H1 (cell line): ENCODE measurements around the gene GRAMD4. TPM values are rescaled to one million over a fixed set of nuclear protein-coding genes. Genes with fewer than 3 reads are reported as not detected.

Experiments
- CTCF ChIA-PET: fragments of 300-600 bp; sonication (Branson Sonifier 250); formaldehyde crosslinking; loops from one replicate; lab custom pipeline; 2021; ENCODE audit not compliant: partially characterized antibody; lab: Charles Lee
- POLR2A ChIA-PET: fragments of 300-600 bp; sonication (Branson Sonifier 250); formaldehyde crosslinking; loops from one replicate; lab custom pipeline; 2021; ENCODE audit warnings: inconsistent platforms; ENCODE audit not compliant: partially characterized antibody; lab: Charles Lee
- DNase-seq, 2 experiments: peaks; one replicate each; pipeline versions ENCODE4 v3.0.0 to v3.0.0-alpha.2; 2010 to 2022; ENCODE audit warnings: low spot score in 2 of 2, low read depth in 1 of 2, mixed read lengths in 1 of 2
- FAIRE-seq: peaks from 2 replicates; lab custom pipeline; 2011; peaks lifted over from hg19 to GRCh38; lab: Jason Lieb, UNC
- H2AFZ ChIP-seq: 2 replicates; pipeline ENCODE4 v1.8.1; 2012; ENCODE audit warnings: low read length, inconsistent platforms
- H2AK5ac ChIP-seq: 2 replicates; pipeline ENCODE4 v1.6.1; 2013; ENCODE audit warnings: low read depth, low read length
- H2BK120ac ChIP-seq: replicated peaks from 2 replicates; pipeline ENCODE3; 2013; ENCODE audit warnings: low read depth, low read length, inconsistent platforms
- H2BK12ac ChIP-seq: 2 replicates; pipeline ENCODE4 v1.6.1; 2013; ENCODE audit warnings: low read depth, low read length
- H2BK15ac ChIP-seq: 2 replicates; pipeline ENCODE4 v1.6.1; 2013; ENCODE audit warnings: low read length
- H2BK20ac ChIP-seq: 2 replicates; pipeline ENCODE4 v1.6.1; 2013; ENCODE audit warnings: low read length
- H2BK5ac ChIP-seq: 2 replicates; pipeline ENCODE4 v1.6.1; 2013; ENCODE audit warnings: low read depth, low read length
- H3K14ac ChIP-seq: 2 replicates; pipeline ENCODE4 v1.6.1; 2013; ENCODE audit warnings: inconsistent platforms; ENCODE audit not compliant: insufficient read length
- H3K18ac ChIP-seq: 2 replicates; pipeline ENCODE4 v1.6.1; 2013; ENCODE audit warnings: low read length; ENCODE audit errors: extremely low read depth
- H3K23ac ChIP-seq: 2 replicates; pipeline ENCODE4 v1.6.1; 2013; ENCODE audit warnings: inconsistent platforms; ENCODE audit not compliant: insufficient read length
- H3K23me2 ChIP-seq: 2 replicates; pipeline ENCODE4 v1.6.1; 2013; ENCODE audit warnings: low read depth, low read length
- H3K27ac ChIP-seq: 2 replicates; pipeline ENCODE4 v1.6.1; 2011; ENCODE audit warnings: low read depth, low read length, inconsistent platforms
- H3K27me3 ChIP-seq, 4 experiments: replicated peaks in 1 of 4; 1 replicate in 1 of 4; 2 replicates in 3 of 4; pipeline versions ENCODE4 v1.6.1 to v1.8.1; 2011 to 2013; ENCODE audit warnings: low read length in 3 of 4, mild to moderate bottlenecking in 3 of 4, inconsistent platforms in 2 of 4, mixed read lengths in 2 of 4, moderate library complexity in 1 of 4; ENCODE audit not compliant: control insufficient read depth in 3 of 4, insufficient read depth in 3 of 4; ENCODE audit errors: extremely low read depth in 1 of 4
- H3K36me3 ChIP-seq, 4 experiments: 2 replicates each; pipeline versions ENCODE4 v1.6.1 to v1.8.1; 2011 to 2013; ENCODE audit warnings: mild to moderate bottlenecking in 4 of 4, low read length in 3 of 4, moderate library complexity in 2 of 4, control low read depth in 1 of 4, inconsistent platforms in 1 of 4; ENCODE audit not compliant: insufficient read depth in 4 of 4, control insufficient read depth in 2 of 4
- H3K4ac ChIP-seq: replicated peaks from 2 replicates; pipeline ENCODE3; 2013; ENCODE audit warnings: low read length, low read depth, mixed read lengths, inconsistent platforms; ENCODE audit not compliant: insufficient read length
- H3K4me1 ChIP-seq, 4 experiments: replicated peaks in 1 of 4; 1 replicate in 1 of 4; 2 replicates in 3 of 4; pipeline versions ENCODE4 v1.6.1 to v1.8.1; 2011 to 2013; ENCODE audit warnings: low read length in 3 of 4, inconsistent platforms in 2 of 4, mixed read lengths in 1 of 4; ENCODE audit not compliant: insufficient read depth in 4 of 4, control insufficient read depth in 3 of 4
- H3K4me2 ChIP-seq, 2 experiments: 2 replicates each; pipeline versions ENCODE4 v1.6.1 to v1.8.1; 2011 to 2013; ENCODE audit warnings: low read depth in 2 of 2, low read length in 2 of 2, control low read depth in 1 of 2, inconsistent platforms in 1 of 2, mild to moderate bottlenecking in 1 of 2; ENCODE audit not compliant: insufficient read depth in 1 of 2
- H3K4me3 ChIP-seq, 4 experiments: fragments of 200-600, 300-600 bp in 1 of 4; sonication (generic), shearing (Covaris generic), sonication (Bioruptor Twin) in 1 of 4; 2 replicates each; pipeline versions ENCODE4 v1.5.1 to v1.8.1; 2011 to 2016; ENCODE audit warnings: low read length in 4 of 4, low read depth in 3 of 4, control low read depth in 2 of 4, inconsistent platforms in 2 of 4, mild to moderate bottlenecking in 2 of 4, mixed read lengths in 1 of 4, moderate library complexity in 1 of 4; ENCODE audit not compliant: insufficient read depth in 2 of 4; ENCODE audit errors: extremely low read depth in 1 of 4
- H3K56ac ChIP-seq: replicated peaks from 2 replicates; pipeline ENCODE3; 2013; ENCODE audit warnings: low read depth, mild to moderate bottlenecking, mixed read lengths, low read length, inconsistent platforms; ENCODE audit not compliant: insufficient read length
- H3K79me1 ChIP-seq: 2 replicates; pipeline ENCODE4 v1.6.1; 2013; ENCODE audit warnings: low read depth, low read length, control low read depth
- H3K79me2 ChIP-seq, 2 experiments: 2 replicates each; pipeline versions ENCODE4 v1.6.1 to v1.8.1; 2012 to 2013; ENCODE audit warnings: low read length in 2 of 2, mild to moderate bottlenecking in 2 of 2, inconsistent platforms in 1 of 2; ENCODE audit not compliant: insufficient read depth in 2 of 2, control insufficient read depth in 1 of 2
- H3K9ac ChIP-seq, 4 experiments: replicated peaks in 1 of 4; 1 replicate in 1 of 4; 2 replicates in 3 of 4; pipeline versions ENCODE4 v1.6.1 to v1.8.1; 2011 to 2013; ENCODE audit warnings: low read depth in 3 of 4, low read length in 3 of 4, control low read depth in 2 of 4, mild to moderate bottlenecking in 2 of 4, moderate library complexity in 2 of 4, inconsistent platforms in 1 of 4; ENCODE audit errors: extremely low read depth in 1 of 4
- H3K9me3 ChIP-seq, 2 experiments: 2 replicates each; pipeline versions ENCODE4 v1.6.1 to v1.8.1; 2012 to 2013; ENCODE audit warnings: mild to moderate bottlenecking in 2 of 2, moderate library complexity in 2 of 2, control low read depth in 1 of 2, inconsistent platforms in 1 of 2, low read depth in 1 of 2, low read length in 1 of 2, mixed read lengths in 1 of 2; ENCODE audit not compliant: insufficient read depth in 2 of 2
- H4K20me1 ChIP-seq, 2 experiments: replicated peaks in 1 of 2; 2 replicates each; pipeline versions ENCODE3 to v1.8.1; 2011 to 2013; ENCODE audit warnings: inconsistent platforms in 2 of 2, low read length in 2 of 2, mild to moderate bottlenecking in 1 of 2; ENCODE audit not compliant: insufficient read depth in 2 of 2, control insufficient read depth in 1 of 2
- H4K5ac ChIP-seq: 2 replicates; pipeline ENCODE4 v1.6.1; 2013; ENCODE audit warnings: low read length, low read depth, mixed read lengths, inconsistent platforms; ENCODE audit not compliant: insufficient read length
- H4K8ac ChIP-seq: 2 replicates; pipeline ENCODE4 v1.8.0; 2013; ENCODE audit warnings: mild to moderate bottlenecking, moderate library complexity, low read length, inconsistent platforms; ENCODE audit not compliant: insufficient read depth; ENCODE audit errors: extremely low read depth
- H4K91ac ChIP-seq: replicated peaks from 2 replicates; pipeline ENCODE3; 2013; ENCODE audit warnings: low read length, mixed read lengths, inconsistent platforms; ENCODE audit not compliant: insufficient read length
- ASH2L ChIP-seq: fragments of 200-600, 300-600 bp; sonication (generic); IDR thresholded peaks from one replicate; pipeline ENCODE4 v1.7.1; 2017; ENCODE audit warnings: low read length
- ATF3 ChIP-seq: IDR thresholded peaks from 2 replicates; pipeline ENCODE4 v1.6.1; 2011; ENCODE audit warnings: low read depth, mild to moderate bottlenecking, low read length; ENCODE audit not compliant: insufficient read depth
- BCL11A ChIP-seq, 2 experiments: IDR thresholded peaks; one replicate each; pipeline ENCODE4 v1.6.1; 2011; ENCODE audit warnings: low read depth in 2 of 2, low read length in 2 of 2, mild to moderate bottlenecking in 2 of 2
- BRCA1 ChIP-seq: IDR thresholded peaks from 2 replicates; pipeline ENCODE4 v1.6.1; 2012; ENCODE audit warnings: low read depth, low read length, improper control_type of control experiment
- CBX5 ChIP-seq: fragments of 300-800, 300-1000 bp; sonication (generic); IDR thresholded peaks from 2 replicates; pipeline ENCODE4 v1.7.1; 2016; ENCODE audit warnings: antibody characterized with exemption, low read length, low read depth
- CEBPB ChIP-seq: IDR thresholded peaks from 2 replicates; pipeline ENCODE4 v1.6.1; 2012; ENCODE audit warnings: low read depth, low read length
- CTCF ChIP-seq, 3 experiments: IDR thresholded peaks; 1 replicate in 2 of 3; 2 replicates in 1 of 3; pipeline versions ENCODE4 v1.5.1 to v1.6.1; 2011; ENCODE audit warnings: low read length in 3 of 3, mild to moderate bottlenecking in 3 of 3, inconsistent platforms in 2 of 3, low read depth in 1 of 3, moderate library complexity in 1 of 3; ENCODE audit not compliant: insufficient read depth in 1 of 3; ENCODE audit errors: control extremely low read depth in 1 of 3
- GTF2F1 ChIP-seq: IDR thresholded peaks from 2 replicates; pipeline ENCODE4 v1.6.1; 2012; ENCODE audit warnings: low read depth, low read length, improper control_type of control experiment, borderline replicate concordance
- RNF2 ChIP-seq: fragments of 200-900, 300-1000 bp; sonication (generic); IDR thresholded peaks from 2 replicates; pipeline ENCODE4 v1.7.1; 2016; ENCODE audit warnings: borderline replicate concordance, low read depth, mild to moderate bottlenecking, antibody characterized with exemption, low read length; ENCODE audit not compliant: poor library complexity, severe bottlenecking; ENCODE audit errors: missing control alignments
- RXRA ChIP-seq: IDR thresholded peaks from 2 replicates; pipeline ENCODE4 v1.6.1; 2011; ENCODE audit warnings: low read depth, mild to moderate bottlenecking, low read length, moderate library complexity; ENCODE audit not compliant: insufficient read depth
- SIX5 ChIP-seq: IDR thresholded peaks from 2 replicates; pipeline ENCODE4 v1.6.1; 2011; ENCODE audit warnings: mild to moderate bottlenecking, low read depth, low read length
- WGBS, 2 experiments: shearing (Covaris generic) in 1 of 2; methylation state at CpG; one replicate each; pipeline versions ENCODE4 v1.1.6 to v1.1.7; 2013 to 2015; ENCODE audit warnings: low lambda C conversion rate in 2 of 2, mixed read lengths in 2 of 2, inconsistent platforms in 1 of 2, low coverage in 1 of 2, missing lambda C conversion rate in 1 of 2; ENCODE audit not compliant: insufficient replicate concordance in 2 of 2, insufficient coverage in 1 of 2, insufficient read length in 1 of 2; ENCODE audit errors: extremely low coverage in 1 of 2, missing lambda C conversion rate in 1 of 2; 5-methylcytosine and 5-hydroxymethylcytosine counted together
- polyA plus RNA-seq, 7 experiments: library from polyadenylated mRNA; depleted of rRNA in 3 of 7; stranded (reverse) in 5 of 7; unstranded in 2 of 7; fragments of >200 nt in 5 of 7; fragments of 200-250 nt in 2 of 7; gene quantifications; 1 replicate in 5 of 7; 2 replicates in 1 of 7; 4 replicates in 1 of 7; pipeline versions ENCODE4 v1.2.1 to v1.2.3, GENCODE V29; 2011 to 2013; ENCODE audit warnings: missing spikeins in 2 of 7, mixed read lengths in 2 of 7
- total RNA-seq: library from RNA; stranded (reverse); fragmentation: NEBNext Ultra II Directional; extraction: Animal tissue kit (Norgen Biotek cat#: 25700); gene quantifications from 2 replicates; pipeline ENCODE4 v1.2.1, GENCODE V29; 2021

The GRAMD4 gene
- total and polyA plus RNA-seq, 2 of the 8 experiments (the other 6 are each of a cell fraction or from before 2014, with no cell fraction given): 7.9 to 25.6 TPM

- Histone ChIP-seq H2BK5ac (no peak overlapping the region), H3K27ac (no peak overlapping the region), H3K14ac (no peak overlapping the region), H2AFZ (no peak overlapping the region), H2AK5ac (no peak overlapping the region), H3K18ac (no peak overlapping the region), H2BK120ac (no peak overlapping the region), H3K23ac (no peak overlapping the region), H3K4ac (no peak overlapping the region), H3K4me1 (no peaks in the 10 kb centered on the region), H3K79me2 (no peaks in the 10 kb centered on the region), H3K23me2 (no peaks in the 10 kb centered on the region), H4K8ac (0 out of 2 replicates have a peak overlapping the region, but pooled peaks have one; percentile 25), H3K9ac (no peak overlapping the region), H3K27me3 (no peaks in the 10 kb centered on the region), H2BK20ac (no peak overlapping the region), H4K20me1 (peaks cover 2 to 3% of the 10 kb centered on the region in 2 experiments), H4K5ac (no peak overlapping the region), H3K4me2 (no peak overlapping the region), H2BK15ac (no peak overlapping the region), H2BK12ac (no peak overlapping the region), H3K4me3 (no peak overlapping the region), H3K9me3 (no peaks in the 10 kb centered on the region), H3K56ac (no peak overlapping the region), H4K91ac (no peak overlapping the region), H3K36me3 (no peaks in the 10 kb centered on the region; a peak in 1 of 8 replicates), H3K79me1 (no peaks in the 10 kb centered on the region)
- no peak for FAIRE-seq
- POLR2A ChIA-PET: no interaction called here
- 84% methylated on average over 7 of the region's 10 CpGs; no CpG with 5 or more reads in 1 of the 2 experiments for WGBS, 2 experiments
- no peak for DNase-seq
- TF ChIP-seq CEBPB: no peak
- no peak for TF ChIP-seq GTF2F1
- TF ChIP-seq RXRA: no peak
- TF ChIP-seq BCL11A (IDR thresholded peaks at IDR 0.05; ENCODE audit: low read depth in 2 of 2, low read length in 2 of 2): no peak
- no peak for TF ChIP-seq ASH2L
- TF ChIP-seq CTCF (IDR thresholded peaks at IDR 0.05; ENCODE audit: control extremely low read depth in 1 of 3, insufficient read depth in 1 of 3, low read depth in 1 of 3, low read length in 3 of 3): no peak
- no peak for TF ChIP-seq RNF2
- TF ChIP-seq BRCA1: no peak
- no peak for TF ChIP-seq CBX5
- TF ChIP-seq SIX5: no peak
- no peak for TF ChIP-seq ATF3
- CTCF ChIA-PET: interaction anchor here (0.8 kb wide), 2 partner anchors 34 to 109 kb away, joined by 3 read pairs; no protein-coding TSS in a partner anchor
Observed at GRCh38 chr22:46673205-46673604, 53.0 kb downstream of the GRAMD4 start.
